NCI-H187 (cell line): ENCODE data around the gene CDCA7L.
"Not testable (repeated sequence)": the region's sequence is repeated elsewhere in the genome, so short reads cannot be mapped to it uniquely, and the experiment has no call there.

Experiments
- DNase-seq, 2 experiments: peaks; one replicate each; lab custom pipeline; 2025; lab: John Stamatoyannopoulos, UW

Gene CDCA7L

DNA sequence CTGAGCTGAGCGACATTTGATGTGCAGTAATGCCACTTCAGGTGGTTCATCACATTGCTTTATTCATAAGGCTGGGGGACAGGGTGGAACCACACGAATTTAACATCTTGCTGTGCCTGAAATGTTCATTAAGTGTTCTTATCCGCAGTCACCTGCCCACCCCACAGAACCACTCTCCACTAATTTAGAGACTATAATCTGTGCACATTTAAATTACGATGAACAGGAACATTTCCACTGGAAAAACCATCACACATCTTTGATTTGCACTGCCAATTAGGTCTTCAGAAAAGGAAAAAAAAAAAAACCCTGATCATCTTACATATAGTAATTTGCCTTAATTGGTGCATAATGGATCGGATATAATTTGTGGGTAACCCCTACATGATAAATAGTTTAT lies 2.3 kb downstream of the CDCA7L start:
- DNase-seq: no peak

DNA sequence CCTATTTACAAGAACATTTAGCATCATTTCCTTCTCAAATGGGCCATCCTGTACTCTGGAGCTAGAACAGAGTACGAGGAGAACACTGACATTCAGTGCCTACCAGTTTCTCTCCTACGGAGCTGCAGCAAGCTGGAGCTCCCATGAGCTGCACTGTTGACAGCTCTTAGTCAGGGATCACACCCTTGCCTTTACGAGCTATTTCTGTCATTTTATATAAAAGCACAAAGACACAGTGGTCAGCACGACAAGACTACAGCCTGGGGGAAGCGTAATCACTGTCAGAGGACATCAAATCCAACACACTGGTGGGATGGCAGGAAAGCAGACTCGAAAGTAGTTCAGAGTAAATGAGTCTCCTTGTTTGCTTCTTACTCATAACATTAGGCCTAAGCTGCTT lies 2.7 kb downstream of the CDCA7L start:
- no peak for DNase-seq

DNA sequence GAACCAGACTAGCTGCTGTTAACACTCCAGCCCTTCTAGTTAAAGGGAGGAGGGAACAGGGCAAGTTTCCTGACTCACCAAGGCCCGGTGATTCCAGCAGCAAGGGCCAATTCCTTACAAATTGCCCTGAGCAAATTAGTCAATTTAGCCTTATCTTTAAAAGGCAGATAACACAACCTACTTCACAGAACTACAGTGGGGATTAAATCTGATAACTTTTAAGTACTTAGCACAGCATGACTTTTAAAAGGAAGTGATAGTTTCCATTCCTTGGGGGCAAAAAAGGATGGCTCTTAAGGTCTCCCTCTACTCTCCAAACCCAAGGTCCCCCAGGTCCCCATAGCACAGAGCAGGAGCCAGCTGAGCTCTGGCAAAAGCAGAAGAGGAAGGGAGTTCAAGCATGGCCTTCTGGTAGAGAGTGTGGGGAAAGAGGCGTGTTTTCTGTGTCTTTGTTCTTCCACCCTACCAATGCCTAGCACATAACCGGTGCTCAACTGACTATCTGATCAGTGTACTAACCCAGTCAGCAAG lies 4.0 kb downstream of the CDCA7L start:
- DNase-seq: no peak

DNA sequence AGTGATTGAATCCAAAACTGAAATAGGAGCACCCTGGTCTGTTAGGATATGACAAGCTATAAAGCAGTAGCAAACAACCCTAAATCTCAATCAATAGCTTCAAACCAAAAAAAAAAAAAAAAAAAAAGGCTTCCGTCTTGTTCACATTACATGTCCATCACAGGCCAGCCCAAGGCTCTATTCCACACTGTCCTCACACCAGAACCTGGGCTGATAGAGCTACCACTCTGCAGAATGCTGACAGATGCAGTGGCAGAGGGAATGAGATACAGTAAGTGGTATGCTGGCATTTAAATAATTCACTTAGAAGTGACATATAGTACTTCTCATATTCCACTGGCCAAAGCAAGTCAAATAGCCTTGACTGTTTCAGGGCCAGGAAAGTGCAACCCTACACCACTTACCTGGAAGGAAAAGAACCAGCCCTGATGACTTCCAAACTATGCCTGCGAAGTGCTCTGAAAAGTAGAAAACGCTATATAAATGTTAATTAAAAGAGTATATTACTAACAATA lies 5.8 kb downstream of the CDCA7L start:
- DNase-seq: no peak

DNA sequence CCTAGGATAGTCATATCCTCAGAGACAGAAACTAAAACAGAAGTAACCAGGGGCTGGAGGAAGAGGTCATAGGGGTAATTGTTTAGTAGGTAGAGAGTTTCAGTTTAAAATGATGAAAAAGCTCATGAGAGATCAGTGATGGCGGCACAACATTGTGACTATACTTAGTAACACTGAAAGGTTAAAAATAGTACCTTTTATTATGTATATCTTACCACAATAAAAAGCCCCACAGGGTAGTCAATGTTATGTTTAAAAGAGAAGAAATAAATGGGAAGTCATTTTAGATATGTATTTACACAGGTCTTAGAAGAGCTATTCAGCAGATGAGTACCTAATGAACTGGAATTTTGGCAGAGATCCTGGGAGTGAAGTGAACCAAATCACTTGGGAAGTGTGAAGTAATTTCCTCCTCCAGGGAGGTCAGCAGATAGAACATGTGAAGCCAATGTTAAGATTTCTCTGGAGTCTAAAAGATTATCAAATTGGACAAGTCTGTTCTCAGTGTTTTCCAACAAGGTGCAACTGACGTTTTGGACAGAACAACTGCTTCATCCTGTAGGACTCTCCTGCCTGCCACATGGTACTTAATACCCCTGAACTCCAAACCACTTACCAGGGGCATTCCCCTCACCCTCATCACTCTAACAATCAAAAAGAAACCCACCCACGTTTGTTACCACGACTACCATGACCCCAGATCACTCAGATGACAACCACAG lies 6.4 kb downstream of the CDCA7L start:
- no peak for DNase-seq

DNA sequence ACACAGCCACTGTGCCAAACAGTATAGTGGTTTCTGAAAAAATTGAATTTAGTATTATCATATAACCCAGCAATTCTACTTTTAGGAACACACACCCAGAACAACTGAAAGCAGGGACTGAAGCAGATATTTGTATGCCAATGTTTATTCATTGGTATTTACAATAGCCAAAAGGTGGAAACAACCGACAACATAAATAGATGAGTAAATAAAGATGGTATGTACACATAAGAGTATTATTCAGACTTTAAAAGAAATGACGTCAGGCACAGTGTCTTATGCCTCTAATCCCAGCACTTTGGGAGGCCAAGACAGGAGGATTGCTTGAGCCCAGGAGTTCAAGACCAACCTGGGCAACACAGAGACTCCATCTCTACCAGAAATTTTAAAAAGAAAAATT lies 7.2 kb downstream of the CDCA7L start:
- DNase-seq: no peak

DNA sequence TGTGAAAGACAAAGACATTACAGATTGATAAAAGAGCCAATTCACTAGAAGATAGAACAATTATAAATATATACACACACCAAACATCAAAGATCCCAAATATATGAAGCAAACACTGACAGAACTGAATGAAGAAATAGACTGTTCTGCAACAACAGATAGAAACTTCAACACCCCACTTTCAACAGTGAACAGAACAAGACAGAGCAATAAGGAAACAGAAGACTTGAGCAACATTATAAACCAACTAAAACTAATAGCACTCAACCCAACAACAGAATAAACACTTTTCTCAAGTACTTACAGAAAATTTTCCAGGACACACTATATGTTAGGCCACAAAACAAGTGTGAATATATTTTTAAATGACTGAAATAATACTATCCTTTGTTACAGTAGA lies 10.9 kb downstream of the CDCA7L start:
- no peak for DNase-seq

DNA sequence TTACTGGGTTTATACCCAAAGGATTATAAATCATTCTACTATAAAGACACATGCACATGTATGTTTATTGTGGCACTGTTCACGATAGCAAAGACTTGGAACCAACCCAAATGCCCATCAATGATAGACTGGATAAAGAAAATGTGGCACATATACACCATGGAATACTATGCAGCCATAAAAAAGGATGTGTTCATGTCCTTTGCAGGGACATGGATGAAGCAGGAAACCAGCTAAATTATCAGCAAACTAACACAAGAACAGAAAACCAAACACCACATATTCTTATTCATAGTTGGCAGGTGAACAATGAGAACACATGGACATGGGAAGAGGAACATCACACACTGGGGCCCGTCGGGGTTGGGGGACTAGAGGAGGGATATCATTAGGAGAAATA lies 12.4 kb downstream of the CDCA7L start:
- DNase-seq: not testable (repeated sequence)

DNA sequence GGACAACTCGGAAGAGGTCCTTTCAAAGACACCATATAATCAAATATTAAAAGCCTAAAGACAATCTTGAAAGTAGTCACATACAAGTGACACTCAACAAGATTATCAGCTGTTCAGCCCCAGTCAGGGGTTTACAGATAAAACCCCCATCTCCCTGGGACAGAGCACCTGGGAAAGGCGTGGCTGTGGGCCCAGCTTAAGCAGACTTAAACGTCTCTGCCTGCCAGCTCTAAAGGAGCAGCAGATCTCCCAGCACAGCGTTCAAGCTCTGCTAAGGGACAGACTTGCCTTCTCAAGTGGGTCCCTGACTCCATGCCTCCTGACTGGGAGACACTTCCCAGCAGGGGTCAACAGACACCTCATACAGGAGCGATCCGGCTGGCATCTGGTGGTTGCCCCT lies 18.0 kb downstream of the CDCA7L start:
- DNase-seq: no peak

DNA sequence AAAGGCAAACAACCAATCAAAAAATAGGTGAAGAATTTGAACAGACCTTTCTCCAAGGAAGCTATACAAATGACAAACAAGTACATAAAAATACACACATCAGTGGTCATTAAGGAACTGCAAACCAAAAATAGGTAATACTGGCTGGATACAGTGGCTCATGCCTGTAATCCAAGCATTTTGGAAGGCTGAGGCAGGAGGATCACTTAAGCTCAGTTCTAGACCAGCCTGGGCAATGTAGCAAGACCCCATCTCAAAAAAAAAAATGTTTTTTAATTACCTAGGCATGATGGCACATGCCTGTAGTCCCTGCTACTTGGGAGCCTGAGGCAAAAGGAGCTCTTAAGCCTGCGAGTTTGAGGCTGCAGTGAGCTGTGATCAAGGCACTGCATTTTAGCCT lies 19.3 kb downstream of the CDCA7L start:
- DNase-seq: no peak

DNA sequence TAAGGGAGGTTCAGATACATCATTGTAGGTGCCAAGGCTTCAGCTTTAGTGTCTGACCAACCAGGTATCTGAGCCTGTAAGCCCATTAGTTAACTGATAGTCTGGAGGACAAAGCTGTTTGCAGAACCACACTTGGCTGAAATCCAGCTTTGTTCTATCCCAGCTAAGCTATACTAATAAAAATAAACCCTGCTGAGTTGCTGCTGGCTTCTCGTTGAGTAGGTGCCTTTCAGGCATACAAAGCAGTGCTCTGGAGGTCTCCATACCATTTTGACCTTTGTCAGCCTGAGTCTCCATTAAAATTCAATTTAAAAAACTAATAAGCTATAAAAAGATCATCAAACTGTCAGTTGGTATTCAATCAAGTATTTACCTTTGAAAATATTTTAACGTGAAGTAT lies 22.0 kb downstream of the CDCA7L start:
- DNase-seq: no peak

DNA sequence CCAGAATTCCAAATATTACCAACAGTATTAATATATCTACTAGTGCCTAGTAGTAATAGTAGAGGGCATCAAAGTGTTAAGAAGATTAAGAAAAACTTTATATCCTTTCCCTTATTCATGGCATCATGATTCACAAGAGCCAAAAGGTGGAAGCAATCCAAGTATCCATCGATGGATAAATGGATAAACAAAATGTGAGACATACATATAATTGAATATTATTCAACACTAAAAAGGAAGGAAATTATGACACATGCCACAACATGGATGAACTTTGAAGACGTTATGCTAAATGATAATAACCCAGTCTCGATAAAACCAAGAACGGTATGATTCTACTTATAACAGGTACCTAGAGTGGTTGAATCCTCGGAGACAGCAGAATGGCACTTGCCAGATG lies 23.1 kb downstream of the CDCA7L start:
- DNase-seq: no peak

DNA sequence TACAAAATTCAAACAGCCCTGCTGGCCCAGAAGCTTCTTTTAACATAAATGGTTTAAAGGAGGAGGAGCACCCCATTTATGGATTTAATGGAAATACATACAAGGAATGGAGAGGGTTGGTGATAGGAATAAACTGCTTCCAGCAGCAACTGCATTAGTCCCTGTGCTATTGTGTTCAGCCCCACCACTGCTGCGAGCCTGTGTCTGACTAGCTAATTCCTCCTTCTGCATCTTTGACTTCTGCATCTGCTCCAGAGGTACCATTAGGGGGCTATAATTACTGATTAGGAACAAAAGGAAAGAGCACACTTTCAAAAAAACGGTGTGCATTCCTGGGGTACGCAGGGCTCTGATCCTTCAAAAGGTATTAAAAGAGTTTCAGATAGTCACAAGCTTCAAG lies 24.8 kb downstream of the CDCA7L start:
- DNase-seq: no peak

DNA sequence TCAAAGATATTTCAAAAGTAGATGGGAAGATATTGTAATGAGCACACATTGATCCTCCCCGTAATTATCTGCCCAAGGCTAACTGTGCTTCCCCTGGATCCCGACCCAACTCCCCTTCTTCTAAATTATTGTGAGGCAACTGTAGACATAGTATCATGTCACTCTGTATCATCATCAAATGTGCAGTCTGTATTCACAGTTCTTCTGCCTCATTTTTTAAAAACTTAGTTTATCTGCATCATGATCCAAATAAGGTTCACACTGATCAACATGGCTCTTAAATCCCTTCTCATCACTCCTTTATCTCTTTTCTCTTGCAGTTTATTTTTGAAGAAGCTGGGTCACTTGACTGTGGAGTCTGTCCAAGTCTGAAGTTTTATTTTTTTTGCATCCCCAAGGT lies 27.5 kb downstream of the CDCA7L start:
- DNase-seq: no peak

DNA sequence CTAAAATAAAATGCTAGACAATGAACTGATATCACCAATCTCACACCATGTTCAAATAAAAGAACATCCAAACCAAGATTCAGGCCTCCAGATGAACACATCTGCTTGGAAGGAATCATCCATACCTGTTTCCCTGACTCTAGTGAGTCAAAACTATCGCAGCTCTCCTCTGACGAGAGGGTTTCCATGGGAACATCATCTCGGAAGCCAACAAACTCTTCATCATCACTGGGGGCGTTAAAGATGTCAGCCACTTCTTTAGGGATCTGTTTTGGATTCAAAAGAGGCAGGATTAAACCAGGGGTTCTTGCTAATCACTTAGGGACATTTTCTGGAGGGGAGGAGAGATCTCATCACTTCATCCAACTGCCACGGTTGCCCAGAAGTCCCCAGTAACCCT lies 29.1 kb downstream of the CDCA7L start:
- DNase-seq: no peak

DNA sequence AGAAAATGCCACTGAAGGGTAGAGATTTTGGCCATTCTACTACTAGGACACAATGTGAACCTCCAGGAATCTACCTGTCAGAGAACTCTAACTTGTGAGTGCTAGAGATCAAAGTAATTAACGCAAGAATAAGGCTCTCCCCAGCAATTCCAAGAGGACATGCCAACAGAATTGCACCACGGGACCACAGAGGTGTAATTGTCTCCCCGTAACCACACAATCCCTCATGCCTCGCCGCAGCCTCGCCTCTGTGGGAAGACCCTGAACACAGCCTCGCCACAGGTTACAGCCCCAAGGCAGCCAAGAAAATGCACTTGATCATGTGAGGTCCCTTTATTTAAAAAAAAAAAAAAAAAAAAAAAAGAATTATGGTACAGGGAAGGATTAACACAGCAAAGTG lies 29.5 kb downstream of the CDCA7L start:
- DNase-seq: no peak

DNA sequence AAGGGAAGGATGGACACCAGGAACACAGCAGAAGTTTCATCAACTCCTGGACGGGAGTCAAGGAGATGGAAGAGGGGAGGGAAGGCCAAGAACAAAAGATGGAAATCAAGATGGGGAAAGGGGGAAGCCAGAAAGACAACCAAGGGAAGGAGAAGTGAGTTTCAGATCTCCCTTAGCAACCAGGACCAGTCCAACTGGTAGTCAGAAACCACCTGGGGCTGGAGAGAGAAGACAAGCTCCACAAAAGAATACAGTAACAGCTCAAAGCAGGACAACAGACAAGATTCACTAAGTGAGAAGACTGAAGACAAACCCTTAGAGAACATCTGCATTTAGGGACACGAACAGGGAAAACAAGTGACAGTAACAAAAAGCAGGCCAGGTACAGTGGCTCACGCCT lies 30.6 kb downstream of the CDCA7L start:
- no peak for DNase-seq

DNA sequence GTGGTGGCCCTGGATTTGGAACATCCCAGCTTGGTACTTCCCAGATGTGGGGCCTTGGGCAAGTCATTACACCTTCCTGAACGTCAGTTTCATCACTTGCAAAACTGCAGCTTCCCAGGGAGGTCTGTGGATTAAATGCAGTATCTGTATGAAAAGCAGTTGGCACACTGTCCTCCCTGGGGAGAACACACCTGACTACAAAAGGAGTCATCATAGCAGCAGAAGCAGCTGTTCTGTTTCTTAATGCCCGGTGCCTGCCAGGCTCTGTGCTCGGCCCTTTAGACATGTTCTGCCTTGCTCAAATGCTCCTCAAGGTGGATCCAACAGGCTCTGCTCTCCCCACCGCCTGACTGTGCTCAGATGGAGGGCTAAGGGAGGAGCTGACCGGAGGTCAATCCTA lies 31.0 kb downstream of the CDCA7L start:
- no peak for DNase-seq

DNA sequence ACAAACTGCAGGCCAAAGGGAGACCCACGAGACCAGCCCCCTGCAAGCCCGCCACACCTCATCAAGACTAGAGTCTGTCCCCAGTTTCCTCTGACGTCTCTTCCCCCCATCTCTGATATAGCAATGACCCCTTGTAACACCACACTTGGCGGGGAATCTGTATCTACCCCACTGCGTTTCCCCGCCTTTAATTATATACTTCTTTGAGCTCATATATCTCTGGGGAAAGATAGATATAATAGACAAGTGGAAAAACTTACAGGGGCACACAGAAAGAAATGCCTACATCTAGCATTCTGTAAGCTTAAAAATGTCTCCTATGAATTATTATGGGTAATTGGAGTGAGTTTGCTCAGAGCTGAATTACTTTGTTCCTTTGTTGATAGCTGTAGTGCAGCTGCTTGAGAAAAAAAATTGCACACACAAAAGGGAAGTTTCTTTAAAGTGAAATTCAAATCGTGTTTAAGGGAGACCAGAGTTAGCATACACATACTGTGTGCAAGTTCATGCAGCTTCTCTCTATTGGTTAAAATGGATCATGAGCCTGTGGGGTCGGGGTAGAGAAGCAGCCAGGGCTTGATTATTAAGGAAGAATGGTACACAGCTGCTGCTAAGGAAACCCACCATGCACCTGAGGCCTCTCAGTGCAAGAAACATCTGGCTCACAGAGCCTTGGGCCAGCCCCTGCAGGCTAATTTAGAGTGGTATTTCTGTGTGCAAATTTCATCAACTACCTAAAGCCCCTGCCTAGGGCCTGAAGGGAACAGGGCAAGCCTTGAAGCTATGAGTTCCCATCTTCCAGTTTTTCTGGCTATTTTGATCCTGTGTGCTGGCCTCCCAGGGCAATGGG lies 32.5 kb downstream of the CDCA7L start:
- no peak for DNase-seq

DNA sequence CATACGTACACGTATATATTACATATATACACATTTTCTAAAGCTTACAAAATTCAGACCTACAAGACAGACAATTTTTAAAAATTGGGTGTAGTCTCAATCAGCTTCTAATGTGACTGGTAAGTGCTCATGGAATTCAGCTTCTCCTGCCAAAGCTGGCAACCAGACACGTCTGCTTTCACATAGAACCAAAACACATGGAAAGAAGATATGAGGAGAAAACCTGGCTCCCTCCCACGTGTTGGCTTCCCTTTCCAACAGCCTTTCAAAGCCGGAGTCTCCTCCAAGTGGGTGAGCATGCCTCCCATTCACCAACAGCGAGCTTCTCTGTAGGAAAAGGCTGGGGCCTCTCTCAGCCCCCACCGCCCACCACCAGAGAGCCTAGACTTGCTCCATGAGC lies 33.4 kb downstream of the CDCA7L start:
- DNase-seq: no peak

DNA sequence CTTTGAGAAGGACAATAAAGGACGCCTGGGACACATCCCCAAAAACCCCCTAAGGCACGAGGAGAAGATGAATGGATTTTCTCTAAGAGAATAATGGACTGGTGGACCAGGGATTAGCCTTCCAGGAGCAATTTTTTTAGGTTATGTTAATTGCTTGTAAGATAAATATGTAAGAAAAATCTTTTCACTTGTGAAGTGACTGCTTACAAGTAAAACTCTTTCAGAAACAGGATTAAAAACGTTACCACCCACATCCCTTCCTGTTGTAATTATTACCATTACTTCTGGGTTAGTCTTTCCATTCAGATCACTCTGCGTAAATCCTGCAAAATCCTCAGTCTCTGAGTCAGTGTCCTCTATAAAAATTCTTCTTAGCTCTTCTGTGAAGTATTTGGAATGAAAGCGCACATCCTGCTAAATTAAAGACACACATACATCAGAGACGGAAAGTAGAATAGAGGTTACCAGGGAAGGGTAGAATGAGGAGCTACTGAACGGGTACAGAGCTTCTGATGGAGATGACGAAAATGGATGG lies 34.3 kb downstream of the CDCA7L start:
- no peak for DNase-seq

DNA sequence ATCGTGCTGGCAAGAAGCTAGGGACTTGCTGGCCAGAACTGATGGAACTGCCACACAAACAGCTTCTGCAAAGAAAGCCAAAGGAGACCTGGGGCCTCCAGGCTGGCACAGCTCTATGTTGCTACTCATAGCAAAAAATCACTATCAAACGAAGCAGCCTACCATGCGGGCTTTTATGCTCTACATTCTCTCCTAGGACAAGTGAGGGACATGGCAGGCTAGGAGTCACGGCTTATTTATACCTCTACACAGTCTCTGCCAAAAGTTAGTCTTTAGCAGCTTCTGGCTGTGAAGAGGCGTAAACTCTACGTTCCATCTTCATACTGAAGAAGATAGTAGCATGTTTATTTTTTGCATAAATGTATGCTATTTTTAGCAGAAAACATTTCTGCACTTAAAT lies 35.4 kb downstream of the CDCA7L start:
- no peak for DNase-seq

DNA sequence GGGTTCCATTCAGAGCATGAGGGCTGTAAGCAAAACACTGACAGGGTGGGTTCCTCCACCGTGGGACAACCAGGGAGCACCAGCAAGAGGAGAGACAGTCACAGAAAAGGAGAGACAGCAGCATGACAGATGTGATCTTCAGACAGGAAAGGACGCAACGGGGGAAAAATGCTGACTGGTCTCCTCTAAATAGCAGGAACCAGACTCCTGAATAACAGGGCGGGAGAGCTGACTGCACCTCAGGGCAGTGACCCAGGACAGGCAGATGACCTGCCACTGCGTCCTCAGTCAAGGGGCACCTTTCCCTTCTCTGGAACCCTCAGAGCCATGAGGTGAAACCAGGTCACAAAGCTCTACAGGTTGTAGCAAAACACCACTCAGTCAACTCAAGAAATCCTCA lies 37.0 kb downstream of the CDCA7L start:
- DNase-seq: no peak
